GM20431 (cell line): Measurements from ENCODE around the gene CD96.
"Not testable (repeated sequence)": the region's sequence is repeated elsewhere in the genome, so short reads cannot be mapped to it uniquely, and the experiment has no call there.

Experiments used
- in situ Hi-C: fragments of 300-500 bp; cut with MseI, MboI; formaldehyde crosslinking; loops from one replicate; pipeline ENCODE4 v1.15.0; 2020; ENCODE audit warnings: low sequenced_read_pairs; ENCODE audit not compliant: unreplicated experiment

CD96 gene

DNA sequence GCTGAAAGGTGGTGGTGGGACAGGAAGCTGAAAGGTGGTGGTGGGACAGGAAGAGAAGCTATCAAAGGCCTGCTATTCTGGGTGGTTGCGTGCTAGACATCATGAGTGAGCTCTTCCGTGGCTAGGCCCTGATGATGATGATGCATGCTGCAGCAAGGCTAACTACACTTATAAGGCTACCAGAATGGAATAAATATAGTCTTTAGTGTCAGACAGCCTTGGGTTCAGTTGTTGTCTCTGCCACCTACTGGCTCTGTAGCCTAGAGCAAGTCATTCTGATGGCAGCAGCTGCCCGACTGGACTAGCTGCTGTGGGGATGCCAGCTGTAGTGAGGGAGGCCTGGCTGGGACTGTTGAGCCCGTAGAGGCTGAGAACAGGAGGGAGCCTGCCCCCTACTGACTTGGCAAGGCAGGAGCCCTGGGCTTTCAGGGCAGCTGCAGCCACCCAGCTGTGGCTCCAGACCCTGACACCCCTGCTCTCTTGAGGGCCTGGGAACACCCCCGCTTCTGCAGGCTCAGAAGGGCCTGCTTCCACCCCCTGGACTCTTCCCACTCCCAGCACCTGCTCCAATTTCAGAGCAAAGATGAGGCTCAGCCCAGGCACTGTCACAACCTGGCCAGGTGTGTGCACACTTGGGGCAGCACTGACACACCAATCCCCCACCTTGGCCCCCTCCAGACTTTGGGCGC is 74.6 kb downstream of the CD96 start:
- in situ Hi-C loops: no loop called here

DNA sequence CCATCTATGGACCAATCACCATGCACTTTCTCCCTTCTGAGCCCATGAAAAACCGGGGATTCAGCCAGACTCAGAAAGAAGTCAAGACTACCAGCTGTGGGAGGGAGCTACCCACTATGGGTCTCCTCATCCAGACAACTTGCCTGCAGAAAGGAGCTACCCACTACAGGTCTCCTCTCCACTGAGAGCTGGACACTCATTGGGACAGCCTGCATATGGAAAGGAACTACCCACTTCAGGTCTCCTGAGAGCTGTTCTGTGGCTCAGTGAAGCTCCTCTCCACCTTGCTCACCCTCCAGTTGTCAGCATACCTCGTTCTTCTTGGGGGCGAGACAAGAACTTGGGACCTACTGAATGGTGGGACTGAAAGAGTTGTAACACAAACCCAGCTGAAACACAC is 75.4 kb downstream of the CD96 start:
- in situ Hi-C loops: no loop called here

DNA sequence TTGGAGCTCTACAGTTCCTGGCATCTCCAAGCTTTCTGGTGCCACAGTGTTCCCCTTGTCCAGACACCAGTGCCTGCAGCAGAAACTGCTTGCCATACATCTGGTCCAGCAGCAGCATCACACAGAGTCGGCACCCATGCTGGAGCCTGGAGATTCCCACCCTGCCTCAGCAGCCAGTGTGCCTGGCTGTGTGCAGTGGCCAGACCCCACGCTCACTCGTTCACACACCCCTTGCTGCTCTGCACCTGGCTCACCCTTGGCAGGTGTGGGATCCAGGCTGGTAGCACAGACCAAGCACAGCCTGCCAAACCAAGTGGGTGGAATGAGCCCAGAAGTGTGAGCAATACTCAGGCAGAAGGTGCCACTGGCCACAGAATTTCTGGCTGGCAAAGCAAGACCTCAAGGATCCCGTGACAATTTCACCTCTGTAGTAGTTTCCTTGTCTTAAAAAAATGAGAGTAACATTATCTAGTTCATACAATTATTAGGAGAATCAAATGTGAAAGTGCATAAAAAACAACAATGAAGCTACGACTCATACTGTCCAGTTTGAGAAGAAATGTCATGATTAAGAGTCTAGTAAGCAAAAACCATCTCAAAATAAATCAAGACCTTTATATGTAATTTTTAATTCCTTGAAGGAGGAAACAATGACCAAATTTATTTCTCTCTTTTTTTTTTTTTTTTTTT is 76.1 kb downstream of the CD96 start:
- in situ Hi-C loops: no loop called here

GRCh38 chr3:111618945-111619344 is 76.9 kb downstream of the CD96 start:
- in situ Hi-C loops: no loop called here

GRCh38 chr3:111619833-111620232 is 77.8 kb downstream of the CD96 start:
- in situ Hi-C loops: no loop called here

DNA sequence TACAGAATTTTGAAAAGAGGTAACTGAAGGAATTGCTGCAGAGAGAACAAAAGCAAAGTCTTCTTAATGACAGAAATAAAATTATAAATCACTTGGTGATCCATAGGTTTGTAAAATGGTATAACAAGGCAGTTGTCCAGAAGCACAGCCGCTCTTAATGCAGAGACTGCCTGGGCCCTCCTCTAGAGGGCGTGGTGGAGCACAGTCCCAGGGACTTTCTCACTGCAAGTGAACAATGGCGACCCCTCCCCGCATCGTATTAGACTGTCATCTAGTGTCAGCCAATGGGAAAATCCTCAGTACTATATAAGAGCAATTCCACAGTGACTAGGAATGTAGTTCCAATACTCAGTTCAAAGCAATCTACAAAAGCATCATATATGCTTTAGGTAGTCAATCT is 79.5 kb downstream of the CD96 start:
- in situ Hi-C loops: no loop called here

DNA sequence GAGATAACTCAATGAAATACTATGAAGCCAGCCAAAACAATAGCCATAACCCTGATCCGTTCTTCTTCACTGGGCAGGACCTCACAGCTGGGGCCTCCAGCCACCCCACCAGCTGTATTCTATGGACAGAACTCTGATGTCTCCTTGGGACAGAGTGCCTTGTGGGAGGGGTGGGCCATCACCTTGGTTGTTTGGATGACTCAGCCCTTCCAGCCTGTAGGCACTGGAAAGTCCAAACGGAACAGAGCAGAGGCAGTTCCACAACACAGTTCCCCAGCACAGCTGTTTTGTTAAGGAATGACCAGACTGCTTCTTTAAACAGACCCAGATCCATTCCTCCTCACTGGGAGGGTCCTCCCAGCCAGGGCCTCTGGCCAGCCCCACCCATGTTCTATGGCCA is 85.1 kb downstream of the CD96 start:
- in situ Hi-C loops: no loop called here

DNA sequence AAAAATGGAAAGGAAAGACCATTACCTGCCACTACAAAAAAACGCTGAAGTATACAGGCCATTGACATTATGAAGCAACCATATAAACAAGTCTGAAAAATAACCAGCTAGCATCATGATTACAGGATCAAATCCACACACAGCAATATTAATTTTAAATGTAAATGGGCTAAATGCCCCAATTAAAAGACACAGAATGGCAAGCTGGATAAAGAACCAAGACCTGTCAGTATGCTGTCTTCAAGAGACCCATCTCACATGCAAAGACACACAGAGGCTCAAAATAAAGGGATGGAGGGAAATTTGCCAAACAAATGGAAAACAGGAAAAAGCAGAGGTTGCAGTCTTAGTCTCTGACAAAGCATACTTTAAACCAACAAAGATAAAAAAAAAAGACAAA is 87.0 kb downstream of the CD96 start:
- in situ Hi-C loops: not testable (repeated sequence)

GRCh38 chr3:111630638-111631037 is 88.6 kb downstream of the CD96 start:
- in situ Hi-C loops: not testable (repeated sequence)

DNA sequence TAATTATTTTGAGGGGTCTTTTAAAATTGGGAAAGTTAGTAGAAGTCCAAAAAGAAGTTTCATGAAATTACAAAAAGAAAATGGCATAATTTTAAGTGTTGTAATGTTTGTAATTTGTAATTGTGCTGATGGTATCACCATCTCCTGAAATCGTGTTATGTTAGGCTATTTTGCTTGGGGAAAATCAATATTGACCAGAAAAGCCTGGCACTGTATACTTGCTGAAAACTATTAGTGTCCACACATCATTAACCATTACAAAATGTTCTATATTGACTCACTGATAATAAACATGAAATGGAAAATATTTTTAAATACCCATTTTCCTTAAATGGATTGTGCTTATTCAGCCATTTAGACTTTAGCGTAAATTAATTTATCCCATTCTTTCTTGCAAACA is 93.4 kb downstream of the CD96 start:
- in situ Hi-C loops: no loop called here

DNA sequence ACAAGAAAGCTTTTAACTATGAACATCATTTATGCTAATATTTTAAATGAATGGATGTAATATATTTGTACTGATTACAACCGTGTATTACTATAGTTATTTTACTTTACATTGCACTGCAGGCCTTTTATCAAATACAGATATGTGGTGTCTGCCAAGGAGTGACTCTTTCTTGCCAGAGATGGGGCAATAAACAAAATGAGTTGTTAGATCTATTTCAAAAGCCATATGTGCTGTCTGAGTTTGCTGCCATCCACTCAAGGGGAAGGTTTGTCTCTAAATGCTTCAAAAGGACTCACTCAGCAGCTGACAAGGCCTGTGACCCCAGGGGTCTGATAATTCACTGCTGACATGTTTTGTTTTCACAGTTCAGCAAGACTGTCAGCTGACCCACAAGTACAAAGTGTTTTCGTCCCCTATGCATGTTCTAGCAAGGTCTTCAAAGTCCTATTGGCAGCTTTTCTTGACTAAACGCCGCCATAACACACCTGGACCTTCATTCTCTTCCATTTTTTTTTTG is 94.4 kb downstream of the CD96 start:
- in situ Hi-C loops: no loop called here

DNA sequence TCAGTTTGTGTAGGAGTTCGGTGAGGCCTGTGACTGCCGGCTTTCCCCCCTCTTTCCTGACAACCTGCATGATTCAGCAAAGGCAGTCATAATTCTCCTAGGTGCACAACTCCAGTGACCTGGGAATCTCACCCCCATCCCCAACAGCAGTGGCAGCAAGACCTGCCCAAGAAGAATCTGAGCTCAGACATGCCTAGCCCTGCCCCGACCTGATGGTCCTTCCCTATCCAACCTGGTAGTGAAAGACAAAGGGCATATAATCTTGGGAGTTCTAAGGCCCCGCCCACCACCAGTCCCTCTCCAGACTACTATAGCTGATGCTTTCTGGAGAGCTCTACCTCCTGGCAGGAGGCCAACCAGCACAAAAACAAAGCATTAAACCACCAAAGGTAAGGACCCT is 97.3 kb downstream of the CD96 start:
- in situ Hi-C loops: no loop called here

GRCh38 chr3:111648991-111649579 is 107.1 kb downstream of the CD96 start:
- in situ Hi-C loops: no loop called here

GRCh38 chr3:111650378-111651275 is 108.6 kb downstream of the CD96 start:
- in situ Hi-C loops: no loop called here

GRCh38 chr3:111652492-111653180 is 110.6 kb downstream of the CD96 start:
- in situ Hi-C loops: no loop called here

DNA sequence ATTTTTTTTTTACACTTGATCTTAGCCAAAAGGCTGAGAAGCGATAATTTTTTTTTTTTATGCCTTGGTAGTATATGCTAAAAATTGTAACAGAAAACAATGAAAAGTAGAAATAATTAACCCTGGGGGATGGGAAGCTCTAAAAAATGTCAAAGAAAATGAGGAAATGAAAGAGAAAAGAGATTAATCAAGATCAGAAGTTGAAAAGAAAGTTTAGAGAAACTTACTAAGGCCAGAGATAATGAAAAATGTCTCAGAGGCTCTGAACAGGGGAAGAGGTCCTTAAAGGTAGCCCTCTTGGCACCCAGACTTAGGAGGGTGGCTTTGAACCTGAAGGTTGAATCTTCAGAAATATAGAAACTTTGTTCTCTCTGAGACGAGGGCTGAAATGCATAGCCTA is 111.8 kb downstream of the CD96 start:
- in situ Hi-C loops: no loop called here

DNA sequence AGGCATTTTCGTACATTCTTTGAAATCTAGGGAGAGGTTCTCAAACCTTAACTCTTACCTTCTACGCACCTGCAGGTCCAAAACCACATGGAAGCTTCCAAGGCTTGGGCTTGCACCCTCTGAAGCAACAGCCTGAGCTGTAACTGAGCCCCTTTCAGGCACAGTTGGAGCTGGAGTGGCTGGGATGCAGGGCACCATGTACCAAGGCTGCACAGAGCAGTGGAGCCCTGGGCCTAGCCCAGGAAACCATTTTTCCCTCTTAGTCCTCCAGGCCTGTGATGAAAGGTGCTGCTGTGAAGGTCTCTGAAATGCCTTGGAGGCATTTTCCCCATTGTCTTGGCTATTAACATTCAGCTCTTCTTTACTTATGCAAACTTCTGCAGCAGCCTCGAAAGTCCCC is 120.0 kb downstream of the CD96 start:
- in situ Hi-C loops: no loop called here

GRCh38 chr3:111662907-111663306 is 120.9 kb downstream of the CD96 start:
- in situ Hi-C loops: no loop called here

DNA sequence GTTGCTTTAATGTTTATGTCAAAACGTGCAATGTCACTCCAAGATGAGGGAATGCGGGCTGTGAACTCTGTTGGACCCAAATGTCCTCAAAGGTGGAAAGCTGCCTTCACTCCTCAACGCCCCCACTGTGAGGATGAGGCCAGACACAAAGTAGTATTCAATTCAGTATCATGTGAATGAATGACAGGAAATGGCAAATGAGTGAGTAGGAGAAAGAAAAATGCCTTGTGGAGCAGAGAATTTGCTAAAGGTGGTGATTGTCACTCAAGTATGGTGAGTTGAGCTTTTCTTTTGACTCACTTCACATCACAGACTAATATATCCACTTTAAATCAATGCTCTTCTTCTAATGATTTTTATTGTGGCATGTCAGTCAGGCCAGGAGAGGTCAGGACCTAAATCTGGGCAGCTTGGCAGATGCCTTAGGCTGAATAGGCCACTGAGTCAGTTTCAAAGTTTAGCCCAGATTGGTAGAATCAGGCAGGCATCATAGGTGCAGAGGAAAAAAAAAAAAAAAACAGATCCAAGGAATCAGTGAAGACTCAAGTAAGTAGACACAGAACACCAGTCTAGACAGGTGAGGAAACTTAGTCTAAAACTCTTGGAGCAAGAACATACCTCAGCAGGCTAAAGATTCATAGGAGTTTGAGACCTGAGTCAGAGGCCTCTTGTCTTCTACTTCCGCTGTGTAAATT is 124.2 kb downstream of the CD96 start:
- in situ Hi-C loops: no loop called here
